Tongue (tissue), 2 donors: Measurements from ENCODE around the gene UBE2G1. TPM values are rescaled to one million over a fixed set of nuclear protein-coding genes. Genes with fewer than 3 reads are reported as not detected.
"Not testable (repeated sequence)": the region's sequence is repeated elsewhere in the genome, so short reads cannot be mapped to it uniquely, and the experiment has no call there.

Source experiments
- DNase-seq: peaks from one replicate; pipeline ENCODE4 v3.0.0-alpha.2; 2015
- total RNA-seq: library from RNA; depleted of rRNA; stranded (reverse); fragments of >200 nt; gene quantifications from one replicate; pipeline ENCODE4 v1.2.3, GENCODE V29; 2014

UBE2G1 gene
- total RNA-seq, 1 donor from 2014 or later: 70.6 TPM

DNA sequence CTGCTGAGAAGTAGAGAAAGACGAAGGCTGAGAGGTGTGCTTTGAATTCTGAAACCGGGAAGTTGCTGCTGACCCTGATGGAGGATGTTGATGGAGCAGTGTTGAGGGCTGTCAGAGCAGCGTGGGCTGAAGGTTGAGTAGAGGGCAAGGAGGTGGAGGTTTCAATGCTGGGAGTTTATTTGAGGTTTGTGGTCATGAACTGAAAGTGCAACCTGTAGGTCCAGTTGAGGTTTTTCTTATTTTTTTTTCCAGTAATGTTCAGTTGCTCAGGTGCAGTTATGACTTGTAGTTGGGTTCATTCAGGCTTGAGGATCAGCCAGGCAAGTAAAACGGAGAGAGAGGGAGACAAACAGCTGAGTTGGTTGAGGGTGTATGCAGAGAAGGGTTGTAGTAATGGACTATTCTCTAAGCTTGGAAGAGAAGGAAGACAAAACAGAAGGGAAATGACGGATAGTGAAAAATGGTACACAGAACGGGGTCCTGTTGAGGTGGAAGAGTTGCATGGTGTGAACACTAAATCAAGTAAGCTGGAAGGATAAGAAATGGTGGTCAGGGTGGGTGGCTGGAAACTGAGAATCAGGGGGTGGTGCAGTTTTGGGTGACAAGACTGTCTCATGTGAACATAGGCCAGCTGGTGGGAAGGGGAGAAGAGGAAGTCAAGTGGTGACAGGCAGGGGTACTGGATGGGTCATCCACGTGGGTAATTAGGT lies 8.7 kb upstream of the UBE2G1 start:
- no peak for DNase-seq

GRCh38 chr17:4369557-4370230 lies 3.2 kb upstream of the UBE2G1 start:
- DNase-seq: no peak

- no peak for DNase-seq
Observed at GRCh38 chr17:4368341-4368740, 1.9 kb upstream of the UBE2G1 start.

DNA sequence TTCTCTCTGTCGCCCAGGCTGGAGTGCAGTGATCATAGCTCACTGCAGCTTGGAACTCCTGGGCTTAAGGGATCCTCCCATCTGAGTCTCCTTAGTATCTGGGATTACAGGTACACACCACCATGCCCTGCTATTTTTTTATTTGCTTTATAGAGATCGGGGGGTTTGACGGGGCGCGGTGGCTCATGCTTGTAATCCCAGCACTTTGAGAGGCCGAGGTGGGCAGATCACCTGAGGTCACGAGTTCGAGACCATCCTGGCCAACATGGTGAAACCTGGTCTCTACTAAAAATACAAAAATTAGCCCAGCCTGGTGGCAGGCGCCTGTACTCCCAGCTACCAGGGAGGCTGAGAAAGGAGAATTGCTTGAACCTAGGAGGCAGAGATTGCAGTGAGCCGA lies 702 bp upstream of the UBE2G1 start:
- not testable (repeated sequence) for DNase-seq

DNA sequence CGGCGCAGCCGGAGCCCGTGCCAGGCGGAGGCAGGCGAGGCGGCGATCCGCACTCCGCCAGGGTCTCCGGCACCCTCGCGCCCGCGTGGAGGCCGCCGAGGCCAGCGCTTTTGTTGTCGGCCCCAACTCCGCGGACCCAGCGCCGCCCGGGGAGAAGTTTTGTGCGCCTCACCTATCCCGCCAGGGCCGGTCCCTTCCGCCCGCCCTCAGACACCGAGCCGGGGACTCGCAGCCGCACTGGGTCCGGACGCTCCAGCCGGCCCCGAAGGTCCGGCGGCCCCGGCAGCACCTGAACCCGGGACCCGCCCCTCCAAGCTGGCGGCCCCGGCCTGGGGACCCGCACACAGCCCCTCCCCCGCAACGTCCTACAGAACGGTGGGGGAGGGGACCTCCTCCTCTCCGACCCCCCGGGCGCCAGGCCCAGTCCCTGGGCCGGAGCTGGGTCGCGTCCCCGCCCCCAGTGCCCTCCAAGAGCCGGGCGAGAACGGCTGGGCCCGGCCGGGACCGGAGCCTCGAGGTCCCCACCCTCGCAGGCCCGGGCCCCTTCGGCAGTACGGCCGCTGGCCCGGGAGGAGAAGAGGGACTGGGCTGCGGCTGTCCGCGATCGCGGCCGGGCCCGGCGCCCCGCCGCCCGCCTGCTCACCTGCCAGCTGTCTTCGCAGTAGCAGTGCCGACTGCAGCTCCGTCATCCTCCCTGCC lies 698 bp downstream of the UBE2G1 start:
- peak; percentile 66 for DNase-seq

- DNase-seq: peak; percentile 97
Observed at GRCh38 chr17:4365103-4365627, 1.3 kb downstream of the UBE2G1 start.

- DNase-seq: no peak
Observed at GRCh38 chr17:4364622-4365041, 1.8 kb downstream of the UBE2G1 start.

- DNase-seq: peak; percentile 28
Observed at GRCh38 chr17:4362141-4362540, 4.3 kb downstream of the UBE2G1 start.

GRCh38 chr17:4358154-4358553 lies 8.3 kb downstream of the UBE2G1 start:
- DNase-seq: no peak

DNA sequence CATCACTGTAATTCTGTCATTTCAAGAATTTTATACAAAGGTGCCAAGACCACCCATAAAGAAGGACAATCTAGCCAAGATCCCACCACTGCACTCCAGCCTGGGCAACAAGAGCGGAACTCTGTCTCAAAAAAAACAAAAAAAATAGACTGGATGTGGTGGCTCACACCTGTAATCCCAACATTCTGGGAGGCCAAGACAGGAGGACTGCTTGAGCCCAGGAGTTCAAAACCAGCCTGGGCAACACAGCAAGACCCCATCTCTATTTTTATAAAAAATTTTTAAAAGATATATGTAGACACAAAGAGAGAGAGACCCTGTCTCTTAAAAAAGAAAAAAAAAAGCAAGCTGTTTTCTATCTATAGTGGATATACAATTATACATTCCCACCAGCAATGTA lies 8.8 kb downstream of the UBE2G1 start:
- DNase-seq: no peak

- DNase-seq: no peak
Observed at GRCh38 chr17:4357030-4357628, 9.3 kb downstream of the UBE2G1 start.

GRCh38 chr17:4354862-4355514 lies 11.5 kb downstream of the UBE2G1 start:
- DNase-seq: no peak

DNA sequence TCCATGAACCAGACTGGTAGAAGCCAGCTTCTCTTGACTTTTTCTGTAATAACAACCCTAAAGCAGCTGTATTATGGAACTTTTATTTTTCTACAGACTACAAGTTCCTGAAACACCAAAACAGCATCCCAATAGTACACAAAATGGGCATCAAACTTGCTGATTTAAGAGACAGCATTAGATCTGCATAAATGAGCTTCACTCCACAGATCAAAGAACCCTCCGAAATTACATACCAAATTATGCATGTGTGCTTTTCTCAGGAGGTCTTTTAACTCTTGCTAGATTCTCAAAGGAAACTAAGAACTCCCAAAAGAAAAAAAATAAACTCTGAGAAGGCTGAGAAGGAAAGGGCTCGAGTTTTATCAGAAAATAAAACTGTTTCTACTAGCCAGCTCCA lies 12.3 kb downstream of the UBE2G1 start:
- no peak for DNase-seq

- not testable (repeated sequence) for DNase-seq
Observed at GRCh38 chr17:4350214-4350613, 16.3 kb downstream of the UBE2G1 start.

DNA sequence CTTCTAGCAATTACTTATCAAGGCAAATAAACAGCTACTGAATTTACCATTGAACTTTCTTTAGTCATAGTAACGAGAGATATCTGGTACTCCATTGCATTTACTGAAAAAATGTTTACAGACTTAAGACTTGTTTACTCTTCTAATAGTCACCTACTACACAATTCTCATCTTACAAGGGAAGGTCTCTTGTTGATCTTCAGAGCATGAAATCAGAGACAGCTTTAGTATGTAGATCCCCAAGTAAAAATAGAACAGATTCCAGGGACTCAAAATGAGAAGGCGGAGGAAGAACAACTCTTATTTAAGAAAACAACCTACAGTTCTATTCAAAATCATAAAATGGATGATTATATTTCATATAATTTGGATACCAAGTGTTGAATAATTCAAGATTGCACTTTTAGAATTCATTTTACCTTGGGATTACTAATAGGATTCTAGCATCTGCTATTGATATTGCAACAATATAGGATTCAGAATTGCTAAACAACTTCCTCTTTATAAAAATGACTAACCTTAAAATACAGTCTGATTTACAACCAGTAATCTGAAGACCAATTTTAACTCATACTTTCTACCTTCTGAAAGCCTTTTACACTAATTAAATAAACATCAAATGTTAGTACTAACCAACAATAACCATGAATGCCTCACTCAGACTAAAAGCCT lies 20.8 kb downstream of the UBE2G1 start:
- peak; percentile 50 for DNase-seq

DNA sequence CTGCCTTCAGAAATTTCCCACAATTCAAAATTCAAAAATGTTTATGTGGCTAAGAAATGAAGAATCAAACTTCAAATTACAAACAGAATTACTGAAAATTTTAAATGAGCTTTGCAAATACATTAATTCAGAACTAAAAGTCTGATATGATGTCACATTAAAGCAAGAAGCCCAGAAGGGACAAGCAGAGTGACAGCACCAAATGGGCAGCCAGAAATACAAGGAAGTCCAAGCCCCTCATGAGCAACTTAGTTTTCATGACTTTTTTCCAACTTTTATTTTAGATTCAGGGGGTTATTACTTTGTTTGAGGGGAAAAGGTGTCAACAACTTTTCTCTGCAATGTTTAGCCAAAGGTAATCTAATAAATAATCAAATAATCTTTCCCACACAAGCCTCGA lies 21.5 kb downstream of the UBE2G1 start:
- DNase-seq: peak; percentile 82

GRCh38 chr17:4342535-4342934 lies 23.9 kb downstream of the UBE2G1 start:
- peak; percentile 39 for DNase-seq

GRCh38 chr17:4341616-4341977 lies 24.9 kb downstream of the UBE2G1 start:
- no peak for DNase-seq

DNA sequence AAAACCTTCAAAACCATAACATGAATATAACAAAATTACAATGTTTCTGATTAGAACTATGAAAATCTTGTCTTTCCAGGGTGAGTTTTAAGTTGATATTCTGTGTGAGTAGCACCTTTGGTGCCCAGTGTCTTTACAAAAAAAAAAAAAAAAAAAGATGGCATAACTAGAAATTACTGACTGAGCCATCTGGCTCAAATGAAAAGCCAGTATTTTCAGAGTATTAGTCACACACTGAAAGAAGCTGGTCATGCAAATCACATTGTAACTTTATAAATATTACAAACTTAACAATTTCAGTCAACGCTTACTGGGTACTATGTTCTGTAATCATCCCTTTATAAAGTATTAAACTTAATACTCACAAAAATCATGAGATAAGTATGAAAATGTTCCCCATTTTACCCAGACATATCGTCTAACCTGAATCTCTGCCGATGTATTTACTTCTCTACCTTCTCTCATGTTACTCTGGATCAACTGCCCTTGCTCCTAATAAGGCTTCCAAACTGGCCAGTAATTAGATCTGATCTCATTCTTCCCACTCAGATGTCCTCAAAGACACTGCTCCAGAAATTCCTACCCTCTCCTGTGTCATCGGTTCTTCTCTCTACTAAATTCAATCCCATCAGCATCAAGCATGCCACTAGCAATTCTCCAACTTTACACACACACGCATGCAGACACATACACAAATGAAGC lies 25.4 kb downstream of the UBE2G1 start:
- peak; percentile 55 for DNase-seq

DNA sequence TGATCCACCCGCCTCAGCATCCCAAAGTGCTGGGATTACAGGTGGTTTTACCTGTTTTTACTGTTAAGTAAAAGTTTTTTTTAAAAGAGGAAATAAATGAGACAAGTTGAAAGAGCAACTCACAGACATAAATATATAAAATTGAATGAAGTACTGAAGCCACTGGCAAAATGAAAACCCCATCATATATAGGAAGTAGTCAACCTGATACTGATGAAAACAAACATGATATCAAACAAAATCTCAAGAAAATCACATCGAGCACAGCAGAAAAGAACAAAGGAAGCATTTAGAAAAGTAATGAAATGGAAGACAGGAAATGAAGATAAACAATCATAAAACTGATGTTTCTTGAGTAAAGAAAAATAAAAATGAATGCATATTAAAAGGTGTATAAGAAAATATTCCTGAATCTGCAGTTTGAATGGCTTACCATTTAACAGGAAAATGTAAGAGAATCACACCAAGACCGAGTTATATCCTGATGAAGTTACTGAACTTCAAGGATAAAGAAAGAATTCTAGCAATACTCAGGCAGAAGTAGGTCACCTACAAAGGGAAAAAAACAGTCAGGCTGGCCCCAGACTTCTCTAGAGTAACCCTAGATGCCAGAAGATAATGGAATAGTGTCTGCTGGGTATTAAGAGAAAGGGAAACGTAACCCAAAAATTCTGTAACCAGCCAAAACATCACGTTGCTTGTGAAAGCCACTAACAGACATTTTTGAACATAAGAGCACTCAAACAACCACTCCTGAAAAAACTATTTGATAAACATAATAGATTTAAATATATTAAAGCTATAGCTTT lies 31.5 kb downstream of the UBE2G1 start:
- DNase-seq: no peak
